GM15510 (cell line): ENCODE measurements around the gene RALGPS1.

Experiments
- POLR2A ChIP-seq: IDR thresholded peaks from 3 replicates; pipeline ENCODE4 v1.6.1; 2011; ENCODE audit warnings: borderline replicate concordance; ENCODE audit not compliant: insufficient read length; ENCODE audit errors: extremely low read depth

The RALGPS1 gene

GRCh38 chr9:127102176-127102575 lies 187.6 kb downstream of the RALGPS1 start:
- no peak for TF ChIP-seq POLR2A

GRCh38 chr9:127102788-127103187 lies 188.2 kb downstream of the RALGPS1 start:
- no peak for TF ChIP-seq POLR2A

GRCh38 chr9:127104581-127105311 lies 190.2 kb downstream of the RALGPS1 start:
- no peak for TF ChIP-seq POLR2A

- no peak for TF ChIP-seq POLR2A
Observed at GRCh38 chr9:127105805-127106465, 191.4 kb downstream of the RALGPS1 start.

- TF ChIP-seq POLR2A, result no peak
Observed at GRCh38 chr9:127106466-127106855, 191.9 kb downstream of the RALGPS1 start.

- no peak for TF ChIP-seq POLR2A
Observed at GRCh38 chr9:127107171-127107928, 192.8 kb downstream of the RALGPS1 start.

- no peak for TF ChIP-seq POLR2A
Observed at GRCh38 chr9:127107929-127108876, 193.6 kb downstream of the RALGPS1 start.

- no peak for TF ChIP-seq POLR2A
Observed at GRCh38 chr9:127109212-127109711, 194.7 kb downstream of the RALGPS1 start.

- TF ChIP-seq POLR2A, result no peak
Observed at GRCh38 chr9:127112056-127112455, 197.5 kb downstream of the RALGPS1 start.

GRCh38 chr9:127112735-127113161 lies 198.2 kb downstream of the RALGPS1 start:
- no peak for TF ChIP-seq POLR2A

GRCh38 chr9:127113191-127113972 lies 198.8 kb downstream of the RALGPS1 start:
- no peak for TF ChIP-seq POLR2A

GRCh38 chr9:127114606-127115005 lies 200.0 kb downstream of the RALGPS1 start:
- no peak for TF ChIP-seq POLR2A

GRCh38 chr9:127116088-127116726 lies 201.6 kb downstream of the RALGPS1 start:
- no peak for TF ChIP-seq POLR2A
